ENCODE measurements around the gene BCL2L14.

BCL2L14 gene

GRCh38 chr12:12048266-12048665 lies 22.5 kb upstream of the BCL2L14 start:
- no peak overlapping the region for H3K4me3 ChIP-seq (replicated peaks; ENCODE audit: insufficient read depth, low read length)
- TF ChIP-seq POLR2AphosphoS5 (IDR thresholded peaks at IDR 0.05; ENCODE audit: low read depth) = no peak
- no peak for TF ChIP-seq GABPA (IDR thresholded peaks at IDR 0.05; ENCODE audit: low read depth)
- no peak for TF ChIP-seq SPI1 (IDR thresholded peaks at IDR 0.05; ENCODE audit: borderline replicate concordance, low read depth)
- TF ChIP-seq REST (IDR thresholded peaks at IDR 0.05; ENCODE audit: insufficient replicate concordance, low read depth) = no peak
- TF ChIP-seq CTCF (IDR thresholded peaks at IDR 0.05; ENCODE audit: insufficient read depth, low read length) = no peak

GRCh38 chr12:12048714-12049113 lies 22.0 kb upstream of the BCL2L14 start:
- Histone ChIP-seq H3K27me3 (ENCODE audit: insufficient read depth, poor library complexity, severe bottlenecking) (no peaks in the 10 kb centered on the region), H3K4me3 (replicated peaks; ENCODE audit: insufficient read depth, low read length) (no peak overlapping the region), H3K27ac (replicated peaks) (no peak overlapping the region)
- no peak for DNase-seq (ENCODE audit: low read depth in 1 of 2, low spot score in 1 of 2)
- no peak for TF ChIP-seq REST (IDR thresholded peaks at IDR 0.05; ENCODE audit: insufficient replicate concordance, low read depth)

More at GRCh38 chr12:12048266-12048665, 22.5 kb upstream of the BCL2L14 start:
- H3K27ac ChIP-seq (replicated peaks) = no peak overlapping the region
- DNase-seq (ENCODE audit: low read depth in 1 of 2, low spot score in 1 of 2) = no peak
- no peaks in the 10 kb centered on the region for H3K27me3 ChIP-seq (ENCODE audit: insufficient read depth, poor library complexity, severe bottlenecking)

GRCh38 chr12:12051668-12052067 lies 19.1 kb upstream of the BCL2L14 start:
- DNase-seq (ENCODE audit: low read depth in 1 of 2, low spot score in 1 of 2) = no peak
- no peak overlapping the region for H3K27ac ChIP-seq (replicated peaks)
- TF ChIP-seq REST (IDR thresholded peaks at IDR 0.05; ENCODE audit: insufficient replicate concordance, low read depth) = no peak
- no peak for TF ChIP-seq GABPA (IDR thresholded peaks at IDR 0.05; ENCODE audit: low read depth)
- no peak for TF ChIP-seq SPI1 (IDR thresholded peaks at IDR 0.05; ENCODE audit: borderline replicate concordance, low read depth)
- TF ChIP-seq POLR2AphosphoS5 (IDR thresholded peaks at IDR 0.05; ENCODE audit: low read depth) = no peak
- TF ChIP-seq CTCF (IDR thresholded peaks at IDR 0.05; ENCODE audit: insufficient read depth, low read length) = no peak
- no peaks in the 10 kb centered on the region for H3K27me3 ChIP-seq (ENCODE audit: insufficient read depth, poor library complexity, severe bottlenecking)
- no peak overlapping the region for H3K4me3 ChIP-seq (replicated peaks; ENCODE audit: insufficient read depth, low read length)

- DNase-seq (ENCODE audit: low read depth in 1 of 2, low spot score in 1 of 2) = no peak
- Histone ChIP-seq H3K4me3 (replicated peaks; ENCODE audit: insufficient read depth, low read length) (no peak overlapping the region), H3K27me3 (ENCODE audit: insufficient read depth, poor library complexity, severe bottlenecking) (no peaks in the 10 kb centered on the region), H3K27ac (replicated peaks) (no peak overlapping the region)
- no peak for TF ChIP-seq POLR2AphosphoS5 (IDR thresholded peaks at IDR 0.05; ENCODE audit: low read depth)
- no peak for TF ChIP-seq GABPA (IDR thresholded peaks at IDR 0.05; ENCODE audit: low read depth)
- TF ChIP-seq CTCF (IDR thresholded peaks at IDR 0.05; ENCODE audit: insufficient read depth, low read length) = no peak
- no peak for TF ChIP-seq SPI1 (IDR thresholded peaks at IDR 0.05; ENCODE audit: borderline replicate concordance, low read depth)
- no peak for TF ChIP-seq REST (IDR thresholded peaks at IDR 0.05; ENCODE audit: insufficient replicate concordance, low read depth)
Observed at GRCh38 chr12:12054993-12055392, 15.7 kb upstream of the BCL2L14 start.
